HG03575 (cell line): ENCODE results near the gene ALG6.

Experiments used
- ATAC-seq: cut with Tn5 transposase; IDR thresholded peaks from one replicate; pipeline ENCODE4 v1.9.1; 2021; ENCODE audit not compliant: unreplicated experiment, insufficient number of reproducible peaks, low FRiP score; ENCODE audit errors: extremely low read depth

The ALG6 gene

DNA sequence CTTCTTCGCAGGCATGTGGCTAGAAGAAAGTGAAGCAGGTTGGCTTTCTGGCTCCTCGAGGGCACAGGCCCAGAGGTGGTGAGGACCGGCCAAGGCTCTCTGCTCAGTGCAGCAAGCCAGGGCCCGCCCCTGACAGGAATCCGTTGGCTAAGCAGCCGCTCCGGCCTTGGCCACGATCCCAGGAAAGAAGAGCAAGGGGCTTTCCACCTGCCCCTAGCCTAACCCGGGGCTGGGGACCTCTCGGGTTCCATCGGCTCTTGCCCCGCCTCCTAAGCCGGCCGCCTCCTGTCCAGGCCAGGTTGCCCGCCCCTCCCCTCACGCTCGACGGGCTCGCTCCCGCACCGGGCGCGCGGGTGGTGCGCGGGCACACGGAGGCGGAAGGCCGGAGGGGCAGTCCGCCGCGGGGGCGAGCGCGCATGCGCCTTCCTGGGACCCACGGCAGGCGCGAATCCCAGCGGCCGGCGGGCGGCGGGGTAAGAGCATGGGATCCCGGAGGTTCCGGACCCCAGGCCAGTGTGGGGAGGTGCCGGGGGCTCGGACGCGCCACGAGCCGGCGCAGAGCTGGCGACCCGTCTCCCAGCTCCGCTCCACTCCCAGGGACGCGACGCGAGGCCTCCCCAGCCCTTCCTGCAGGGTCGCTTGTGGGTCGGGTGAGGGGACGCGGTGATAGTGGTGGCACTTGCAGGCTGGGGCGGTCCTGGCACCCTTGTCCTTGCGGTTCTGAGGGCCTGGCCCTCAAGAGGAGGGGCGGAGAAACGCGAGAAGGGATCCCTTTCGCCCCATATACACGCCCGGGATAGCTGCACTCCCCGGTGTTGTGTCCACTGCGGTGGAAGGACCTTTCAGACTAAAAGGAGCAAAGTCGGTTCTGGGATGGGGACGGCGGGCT, at the start of gene ALG6:
Gene ALG6, plus strand, starts transcription at position 413 of the 889 bp plus-strand sequence. CDS start 3,351 bp downstream, outside the sequence.
- peak; percentile 75 for ATAC-seq

DNA sequence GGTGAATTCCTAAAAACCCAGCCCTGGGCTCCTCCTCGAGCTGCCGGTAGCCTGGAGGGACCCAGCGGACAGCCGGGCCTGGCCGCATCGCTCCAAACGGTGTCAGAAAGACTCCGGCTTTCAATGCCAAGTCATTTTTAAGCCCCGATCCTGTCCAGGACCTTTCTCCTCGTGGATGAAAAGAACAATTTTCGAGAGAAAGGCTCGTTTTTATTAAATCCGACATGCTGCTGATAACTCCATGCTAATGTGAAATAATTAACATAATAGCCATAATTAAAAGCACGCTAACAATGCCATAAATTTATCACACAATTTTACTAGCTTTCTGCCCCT, 49.6 kb upstream of the ALG6 start:
- no peak for ATAC-seq

DNA sequence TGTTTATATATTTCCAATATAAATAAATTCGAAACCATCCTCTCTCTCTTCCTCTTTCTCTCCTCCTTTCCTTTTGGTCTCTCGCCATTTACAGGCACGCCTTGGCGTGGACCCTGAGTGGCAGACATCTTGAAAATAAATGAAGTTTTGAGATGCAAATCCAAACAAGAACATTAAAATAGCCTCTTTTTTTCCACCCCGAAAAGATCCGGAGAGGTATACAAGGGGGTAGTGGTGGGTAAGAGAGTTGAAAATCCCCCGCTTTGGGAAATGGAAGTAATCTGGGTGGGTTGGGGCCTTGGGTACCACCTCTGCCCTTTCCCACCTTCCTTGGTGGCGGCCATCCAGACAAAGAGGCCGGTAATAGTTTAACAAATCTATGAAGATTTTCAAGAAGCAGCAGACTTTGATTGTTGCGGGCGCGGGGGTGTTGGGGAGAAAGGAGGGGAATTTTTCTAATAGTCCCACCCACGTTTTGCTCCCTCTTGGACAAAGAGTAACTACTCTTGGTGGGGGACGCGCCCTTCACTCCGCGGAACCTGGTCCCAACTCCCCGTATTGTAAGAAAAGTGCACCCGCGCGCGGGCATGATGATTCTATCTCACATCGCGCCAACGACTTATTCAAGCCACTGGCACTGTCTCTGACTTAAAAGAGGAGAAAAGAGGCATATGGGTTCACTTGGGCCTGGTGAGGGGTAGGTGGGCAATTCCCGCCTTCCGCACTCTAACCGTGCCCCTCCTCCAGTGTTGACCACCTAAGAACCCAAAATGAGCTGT, 49.0 kb upstream of the ALG6 start:
- no peak for ATAC-seq

DNA sequence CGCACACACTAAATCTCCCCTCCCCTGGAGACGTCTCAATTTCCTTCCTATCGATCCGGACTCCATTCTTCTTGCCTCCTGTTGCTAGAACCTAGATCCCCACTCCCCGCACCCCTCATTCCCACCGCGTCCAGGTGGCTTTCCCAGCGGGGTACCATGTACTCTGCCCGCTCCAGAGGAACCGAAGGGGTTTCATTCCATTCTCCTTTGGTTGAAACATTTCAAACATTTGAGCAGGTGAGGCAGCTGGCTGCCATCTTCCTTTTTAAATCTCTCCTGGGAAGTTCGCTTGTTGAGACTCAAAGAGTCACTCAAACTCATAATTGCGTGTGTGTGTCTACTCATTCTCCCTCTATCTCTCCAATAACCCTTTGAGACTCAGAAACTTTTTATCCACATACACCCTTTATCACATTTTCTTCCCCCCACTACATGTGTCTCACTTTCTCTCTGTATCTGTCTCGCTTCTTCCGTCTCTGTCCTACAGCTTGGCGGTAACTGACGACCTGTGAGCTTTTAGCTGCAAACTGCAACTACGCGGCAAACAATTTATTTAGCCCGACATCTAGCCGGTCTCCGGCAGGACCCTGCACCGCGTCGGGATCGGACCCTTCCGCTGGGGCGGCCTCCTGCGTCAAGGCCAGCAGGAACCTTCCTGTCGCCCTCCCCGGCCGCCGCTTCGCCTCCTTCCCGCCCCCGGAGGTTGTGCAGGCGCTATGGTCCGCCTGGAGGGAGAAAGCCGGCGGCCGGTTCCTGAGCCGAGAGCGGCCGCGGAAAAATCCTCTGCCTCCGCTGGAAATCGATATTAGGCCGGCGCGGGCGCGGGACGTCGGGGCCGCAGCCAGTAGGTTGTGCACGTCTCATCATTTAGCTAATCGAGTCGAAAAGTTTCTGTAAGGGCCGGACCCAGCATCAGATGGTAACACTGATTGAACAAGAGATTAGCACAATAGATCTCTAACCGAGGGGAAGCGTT, 48.1 kb upstream of the ALG6 start:
- no peak for ATAC-seq

DNA sequence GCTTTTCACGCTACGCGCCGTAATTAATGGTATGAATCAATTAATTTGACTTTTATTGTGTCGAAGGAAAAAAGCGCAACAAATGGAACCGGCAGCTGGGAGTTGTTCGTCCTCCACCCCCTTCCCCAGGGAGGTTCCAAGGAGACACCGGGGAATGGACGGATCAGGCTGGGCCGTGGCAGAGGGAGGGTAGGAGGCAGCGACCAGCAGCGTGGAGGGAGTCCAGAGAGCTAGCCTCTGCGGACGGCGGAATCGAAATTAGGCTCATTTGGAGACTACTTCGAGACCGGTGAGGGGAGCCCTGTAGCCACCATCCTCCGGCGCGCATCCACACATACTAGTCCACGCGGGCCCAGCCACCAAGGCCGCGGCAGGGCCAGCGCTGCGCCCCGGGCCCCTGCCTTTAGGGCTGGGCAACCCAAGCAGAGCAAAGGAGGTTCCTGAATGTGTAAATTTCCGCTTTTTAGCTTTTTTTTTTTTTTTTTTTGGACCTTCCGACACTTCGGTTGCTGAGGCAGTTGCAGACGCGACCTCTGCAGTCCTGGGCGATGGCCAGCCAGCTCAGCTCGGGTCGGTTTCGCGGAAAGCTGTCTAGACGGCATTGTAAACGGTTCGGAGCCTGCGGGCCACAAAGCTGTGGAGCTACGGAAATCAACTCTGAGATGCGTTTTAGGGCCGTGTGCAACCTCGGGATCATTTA, 47.3 kb upstream of the ALG6 start:
- ATAC-seq: no peak

DNA sequence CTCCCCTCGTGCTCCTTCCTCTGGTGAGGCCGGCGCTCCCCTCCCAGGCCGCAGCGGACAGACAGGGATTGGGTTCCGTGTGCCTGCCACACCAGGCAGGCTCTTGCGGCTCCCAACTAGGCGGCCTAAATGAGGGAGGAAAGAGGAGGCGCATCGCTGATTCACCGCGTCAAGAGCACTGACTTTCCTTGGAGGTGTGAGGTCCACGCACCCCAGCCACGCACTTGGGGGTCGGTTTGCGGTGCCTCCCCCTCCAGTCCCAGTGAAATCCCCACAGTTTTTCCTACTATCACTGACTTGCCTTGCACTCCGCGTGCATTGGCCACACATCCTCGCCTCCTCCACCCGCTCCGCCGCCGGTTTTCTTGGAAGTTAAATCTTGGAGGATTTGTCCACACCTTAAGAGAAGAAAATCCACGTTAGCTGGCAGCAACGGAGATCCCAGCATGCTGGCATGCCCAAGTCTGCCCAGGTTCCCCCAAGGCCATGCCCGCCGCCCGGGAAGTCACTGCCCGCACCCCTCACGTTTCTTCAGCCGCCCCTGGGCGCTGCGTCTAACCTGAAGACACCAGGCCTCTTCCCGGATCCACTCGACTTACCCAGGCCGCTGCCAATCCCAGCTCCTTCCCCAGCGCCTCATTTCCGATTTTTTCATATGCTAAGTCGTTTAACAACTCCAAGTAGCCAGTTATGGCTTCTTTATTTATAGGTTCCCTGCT, 46.2 kb upstream of the ALG6 start:
- ATAC-seq: no peak

DNA sequence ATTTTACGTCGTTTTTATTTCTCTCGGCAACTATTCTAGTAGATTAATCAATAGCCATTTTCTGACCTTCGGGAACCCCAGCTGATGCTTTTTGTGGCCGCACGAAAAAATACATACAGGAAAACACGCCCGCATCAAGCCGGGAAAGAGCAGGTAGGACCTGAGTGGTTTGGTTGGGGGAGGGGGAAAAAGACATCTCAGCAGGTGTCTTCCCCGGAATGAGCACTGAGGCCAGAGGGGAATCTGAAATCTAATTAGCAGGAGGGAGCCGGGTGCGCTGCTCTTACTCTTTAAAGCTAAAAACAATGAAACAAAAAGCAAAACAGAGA, 45.7 kb upstream of the ALG6 start:
- ATAC-seq: no peak

DNA sequence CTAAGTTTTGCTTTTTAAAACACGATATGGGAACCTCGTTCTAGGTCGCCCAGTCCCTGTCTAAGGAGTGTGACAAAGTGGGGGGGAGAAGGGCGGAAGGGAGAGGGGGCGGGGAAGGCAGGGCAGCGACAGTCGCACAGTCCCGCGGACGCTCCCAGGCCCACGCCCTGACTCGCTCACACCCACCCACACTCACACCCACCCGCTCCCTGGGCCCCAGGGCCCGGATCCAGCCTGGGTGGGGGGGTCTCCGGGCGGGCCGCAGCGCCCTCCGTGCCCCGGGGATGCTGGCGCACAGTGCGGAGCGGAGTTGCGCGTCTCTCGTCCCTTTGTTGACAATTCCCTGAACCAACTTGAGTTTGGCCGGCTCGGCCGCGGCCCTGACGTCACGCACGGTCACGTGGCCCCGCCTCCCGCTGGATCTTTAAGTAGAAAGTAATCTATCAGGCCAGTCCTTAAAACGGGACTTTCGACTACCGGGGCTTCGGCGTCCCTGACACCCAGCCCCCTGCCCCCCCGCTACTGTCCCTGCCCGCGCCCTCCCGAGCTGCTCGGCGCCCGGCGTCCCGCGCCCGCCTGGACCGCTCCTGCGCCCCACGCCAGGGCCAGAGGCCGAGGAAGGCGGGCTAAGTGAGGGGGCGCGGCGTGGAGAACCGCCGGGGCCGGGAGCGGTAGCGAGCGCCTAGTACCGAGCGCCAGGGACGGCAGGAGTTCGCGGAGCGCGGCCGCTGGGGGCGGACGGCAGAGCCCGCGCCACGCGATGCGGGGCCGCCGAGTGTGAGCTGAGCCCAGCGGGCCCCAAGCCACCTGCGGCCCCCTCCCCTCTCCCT, 45.1 kb upstream of the ALG6 start, which contains the start of gene FOXD3:
Gene FOXD3, plus strand, starts transcription at position 454 of the 830 bp plus-strand sequence. CDS start 492 bp downstream, outside the sequence.
- ATAC-seq: no peak

DNA sequence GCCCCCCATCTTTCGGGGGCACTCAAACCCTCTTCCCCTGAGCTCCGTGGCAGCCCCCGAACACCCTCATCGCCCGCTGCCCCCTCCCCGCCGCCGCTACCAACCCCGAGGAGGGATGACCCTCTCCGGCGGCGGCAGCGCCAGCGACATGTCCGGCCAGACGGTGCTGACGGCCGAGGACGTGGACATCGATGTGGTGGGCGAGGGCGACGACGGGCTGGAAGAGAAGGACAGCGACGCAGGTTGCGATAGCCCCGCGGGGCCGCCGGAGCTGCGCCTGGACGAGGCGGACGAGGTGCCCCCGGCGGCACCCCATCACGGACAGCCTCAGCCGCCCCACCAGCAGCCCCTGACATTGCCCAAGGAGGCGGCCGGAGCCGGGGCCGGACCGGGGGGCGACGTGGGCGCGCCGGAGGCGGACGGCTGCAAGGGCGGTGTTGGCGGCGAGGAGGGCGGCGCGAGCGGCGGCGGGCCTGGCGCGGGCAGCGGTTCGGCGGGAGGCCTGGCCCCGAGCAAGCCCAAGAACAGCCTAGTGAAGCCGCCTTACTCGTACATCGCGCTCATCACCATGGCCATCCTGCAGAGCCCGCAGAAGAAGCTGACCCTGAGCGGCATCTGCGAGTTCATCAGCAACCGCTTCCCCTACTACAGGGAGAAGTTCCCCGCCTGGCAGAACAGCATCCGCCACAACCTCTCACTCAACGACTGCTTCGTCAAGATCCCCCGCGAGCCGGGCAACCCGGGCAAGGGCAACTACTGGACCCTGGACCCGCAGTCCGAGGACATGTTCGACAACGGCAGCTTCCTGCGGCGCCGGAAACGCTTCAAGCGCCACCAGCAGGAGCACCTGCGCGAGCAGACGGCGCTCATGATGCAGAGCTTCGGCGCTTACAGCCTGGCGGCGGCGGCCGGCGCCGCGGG, 44.2 kb upstream of the ALG6 start:
- ATAC-seq: no peak

DNA sequence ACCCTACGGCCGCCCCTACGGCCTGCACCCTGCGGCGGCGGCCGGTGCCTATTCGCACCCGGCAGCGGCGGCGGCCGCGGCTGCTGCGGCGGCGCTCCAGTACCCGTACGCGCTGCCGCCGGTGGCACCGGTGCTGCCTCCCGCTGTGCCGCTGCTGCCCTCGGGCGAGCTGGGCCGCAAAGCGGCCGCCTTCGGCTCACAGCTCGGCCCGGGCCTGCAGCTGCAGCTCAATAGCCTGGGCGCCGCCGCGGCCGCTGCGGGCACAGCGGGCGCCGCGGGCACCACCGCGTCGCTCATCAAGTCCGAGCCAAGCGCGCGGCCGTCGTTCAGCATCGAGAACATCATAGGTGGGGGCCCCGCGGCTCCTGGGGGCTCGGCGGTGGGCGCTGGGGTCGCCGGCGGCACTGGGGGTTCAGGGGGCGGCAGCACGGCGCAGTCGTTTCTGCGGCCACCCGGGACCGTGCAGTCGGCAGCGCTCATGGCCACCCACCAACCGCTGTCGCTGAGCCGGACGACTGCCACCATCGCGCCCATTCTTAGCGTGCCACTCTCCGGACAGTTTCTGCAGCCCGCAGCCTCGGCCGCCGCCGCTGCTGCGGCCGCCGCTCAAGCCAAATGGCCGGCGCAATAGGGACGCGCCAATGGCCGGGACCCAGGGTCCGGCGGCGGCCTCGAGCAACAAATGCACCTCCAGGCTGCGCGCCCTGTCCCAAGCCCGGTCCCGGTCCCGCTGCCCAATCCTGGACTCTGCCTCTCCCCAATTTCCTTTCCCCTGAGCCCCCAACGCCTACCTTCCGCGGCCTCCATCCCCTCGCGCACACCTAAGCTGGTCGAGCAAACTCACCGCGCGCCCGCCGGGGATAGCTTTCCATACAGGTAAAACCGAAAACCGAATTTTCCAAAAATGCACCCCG, 43.3 kb upstream of the ALG6 start:
- ATAC-seq: no peak

DNA sequence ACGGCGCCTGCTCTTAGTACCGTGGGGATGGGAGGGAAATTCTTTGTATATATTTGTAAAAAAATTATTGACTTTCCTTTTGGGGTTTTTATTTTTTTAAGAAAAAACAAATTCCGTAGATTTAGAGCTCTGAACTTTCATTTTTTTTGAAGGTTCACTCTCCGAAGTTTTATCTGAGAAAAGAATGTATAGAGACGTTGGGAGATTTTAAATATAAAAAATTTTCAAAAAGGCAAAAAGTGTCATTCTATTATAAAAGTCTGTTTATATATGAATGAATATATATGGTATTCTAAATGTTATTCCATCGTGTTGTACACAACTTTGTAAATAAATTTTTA, 42.7 kb upstream of the ALG6 start:
- ATAC-seq: no peak

DNA sequence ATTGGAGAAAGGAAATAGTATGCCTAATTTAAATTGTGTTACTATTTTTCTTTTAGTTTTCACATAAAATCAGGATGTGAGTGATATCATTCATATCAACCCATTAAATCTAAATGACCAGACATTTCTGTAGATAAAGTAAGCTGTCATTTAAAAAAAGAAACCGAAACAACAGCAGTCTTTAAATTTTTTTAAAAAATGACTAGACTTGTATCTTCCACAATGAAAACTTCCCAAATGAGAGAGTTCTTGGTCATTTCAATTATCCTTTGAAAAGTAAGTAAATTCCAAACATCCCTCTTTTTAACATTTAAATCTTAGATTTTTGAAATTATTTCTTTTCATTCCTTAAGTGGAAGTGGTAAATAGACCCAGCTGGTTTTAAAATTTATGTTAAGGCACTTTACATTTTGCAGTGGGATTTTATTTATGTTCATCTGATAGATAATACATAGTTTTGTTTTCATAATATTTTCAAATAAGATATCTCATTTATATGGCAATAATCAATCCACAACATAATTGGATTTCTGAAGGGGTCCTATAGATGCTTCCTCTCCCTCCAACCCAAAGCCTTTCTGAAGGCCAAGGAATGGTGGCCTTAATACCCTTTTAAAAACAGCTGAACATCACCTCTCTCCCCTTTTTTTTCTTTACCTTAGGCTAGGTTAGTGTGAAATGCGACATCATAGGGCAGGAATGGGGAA, 42.0 kb upstream of the ALG6 start:
- ATAC-seq: no peak

DNA sequence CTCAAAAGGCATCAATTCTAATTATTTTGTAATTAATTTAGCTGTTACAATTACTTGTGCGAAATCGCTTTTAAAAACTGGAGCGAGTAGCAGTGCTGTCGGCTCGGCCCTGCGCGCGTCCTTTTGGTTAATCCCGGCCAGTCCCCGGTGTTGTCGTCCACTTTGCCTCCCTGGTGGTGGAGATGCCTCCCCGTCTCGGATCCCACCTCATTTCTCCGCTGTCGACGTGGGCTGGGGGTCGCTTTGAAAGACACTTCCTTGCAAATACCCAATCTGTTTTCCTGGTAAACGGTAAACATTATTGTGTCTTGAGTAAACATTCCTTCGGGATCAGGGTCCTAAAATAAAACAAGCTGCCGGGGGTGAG, 41.3 kb upstream of the ALG6 start:
- no peak for ATAC-seq

DNA sequence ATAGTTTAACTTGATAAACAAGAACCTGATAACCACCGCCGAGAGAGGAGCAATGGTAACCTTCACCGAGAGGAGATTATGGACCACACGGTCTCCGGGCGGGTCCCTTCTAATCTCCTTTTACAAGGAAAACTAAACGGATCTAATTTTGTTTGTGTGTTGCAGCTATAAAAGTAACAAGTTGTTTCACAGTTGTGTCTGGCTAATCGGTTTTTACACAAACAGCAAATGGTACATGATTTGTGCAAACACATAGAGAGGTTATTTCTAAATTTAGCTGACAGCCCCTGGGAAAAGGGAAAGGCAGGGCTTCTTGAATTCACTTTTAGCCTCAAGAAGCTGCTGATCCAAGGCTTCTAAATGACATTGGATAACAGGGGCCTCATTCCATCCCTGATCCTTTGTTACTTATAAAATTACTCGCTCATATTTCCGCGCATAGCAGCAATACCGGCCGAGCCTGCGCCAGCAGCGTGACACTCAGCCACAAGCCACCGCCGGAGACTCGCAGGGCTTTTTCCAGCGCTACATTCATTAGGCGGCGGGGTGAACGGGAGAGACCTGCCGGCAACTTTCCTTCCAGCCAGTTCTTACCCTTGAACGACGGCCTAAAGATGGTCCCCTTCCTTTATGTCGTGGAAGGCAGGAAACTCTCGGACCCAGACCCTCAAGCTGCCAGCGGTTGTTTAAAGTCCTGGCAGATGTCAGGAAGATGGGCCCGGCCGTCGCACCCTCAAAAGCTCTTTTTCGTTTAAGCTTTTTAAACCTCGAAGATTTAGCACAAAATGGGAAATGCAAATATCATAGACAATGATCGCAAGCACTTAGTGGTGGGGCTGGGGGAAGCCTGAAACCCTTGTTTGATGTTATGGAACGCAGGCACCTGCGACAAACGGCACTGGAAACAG, 40.7 kb upstream of the ALG6 start:
- no peak for ATAC-seq
